HEK293 (cell line): ENCODE measurements around the gene ZCCHC8.
A peak's percentile ranks its signal among the peaks of the same experiment; 100 is the strongest.

Experiments
- CTCF ChIA-PET: fragments of 350-600 bp; formaldehyde crosslinking; extraction: SDS; loops from one replicate; lab custom pipeline; 2021; ENCODE audit warnings: antibody characterized with exemption; lab: Yijun Ruan, JAX
- POLR2A ChIA-PET: fragments of 300-600 bp; formaldehyde crosslinking; extraction: SDS; loops from one replicate; lab custom pipeline; 2020; ENCODE audit warnings: antibody characterized with exemption, inconsistent platforms; lab: Yijun Ruan, JAX
- H3K27ac ChIP-seq: fragments of 200-500 bp; sonication (Bioruptor generic); 2 replicates; pipeline ENCODE4 v1.5.1; 2014; ENCODE audit warnings: low read depth, low read length, control low read depth, inconsistent platforms; ENCODE audit errors: extremely low read depth
- H3K36me3 ChIP-seq, 2 experiments: fragments of 200-500 bp in 1 of 2; sonication (Bioruptor generic) in 1 of 2; 1 replicate in 1 of 2; 2 replicates in 1 of 2; pipeline ENCODE4 v1.5.1; 2014 to 2017; ENCODE audit warnings: inconsistent platforms in 2 of 2, low read length in 2 of 2; ENCODE audit not compliant: control insufficient read depth in 2 of 2, insufficient read depth in 1 of 2
- H3K4me1 ChIP-seq: fragments of 200-500 bp; sonication (Bioruptor generic); 2 replicates; pipeline ENCODE4 v1.5.1; 2014; ENCODE audit warnings: mild to moderate bottlenecking, low read length, inconsistent platforms; ENCODE audit not compliant: control insufficient read depth, insufficient read depth
- H3K4me3 ChIP-seq: 2 replicates; pipeline ENCODE4 v1.5.1; 2011; ENCODE audit warnings: low read depth, mild to moderate bottlenecking, control low read depth, low read length, moderate library complexity
- H3K9me3 ChIP-seq: fragments of 200-500 bp; sonication (Bioruptor generic); 2 replicates; pipeline ENCODE4 v1.5.1; 2014; ENCODE audit warnings: low read depth, low read length, inconsistent platforms; ENCODE audit not compliant: control insufficient read depth, insufficient read depth
- PRDM1 ChIP-seq: fragments of 450-650 bp; formaldehyde crosslinking; IDR thresholded peaks from 2 replicates; pipeline ENCODE4; 2016; ENCODE audit warnings: missing biosample characterization, missing genetic modification characterization
- SALL2 ChIP-seq: fragments of 450-650 bp; formaldehyde crosslinking; IDR thresholded peaks from 2 replicates; pipeline ENCODE4 v1.5.0; 2017; ENCODE audit warnings: missing biosample characterization, mild to moderate bottlenecking, missing genetic modification characterization, borderline replicate concordance
- SETDB1 ChIP-seq: IDR thresholded peaks from one replicate; pipeline ENCODE4 v1.6.1; 2017; ENCODE audit warnings: mild to moderate bottlenecking, low read length, moderate library complexity, mixed read lengths; ENCODE audit not compliant: insufficient read length
- TRIM28 ChIP-seq: IDR thresholded peaks from 2 replicates; pipeline ENCODE4 v1.6.1; 2011; ENCODE audit warnings: low read length, control low read depth, borderline replicate concordance
- ZNF175 ChIP-seq: fragments of 450-650 bp; formaldehyde crosslinking; IDR thresholded peaks from 2 replicates; pipeline ENCODE4 v1.5.1; 2016; ENCODE audit warnings: missing biosample characterization, missing genetic modification characterization
- ZNF416 ChIP-seq: fragments of 450-650 bp; formaldehyde crosslinking; IDR thresholded peaks from 2 replicates; pipeline ENCODE4 v1.5.1; 2016; ENCODE audit warnings: missing biosample characterization, missing genetic modification characterization
- ZNF654 ChIP-seq: fragments of 450-650 bp; formaldehyde crosslinking; IDR thresholded peaks from 2 replicates; pipeline ENCODE4 v1.5.1; 2016; ENCODE audit warnings: low read depth, missing biosample characterization, missing genetic modification characterization
- ZNF677 ChIP-seq: fragments of 450-650 bp; IDR thresholded peaks from 2 replicates; pipeline ENCODE4 v1.5.0; 2018; ENCODE audit warnings: missing biosample characterization, mild to moderate bottlenecking, missing genetic modification characterization, moderate library complexity
- ZNF843 ChIP-seq: fragments of 450-650 bp; formaldehyde crosslinking; IDR thresholded peaks from 2 replicates; pipeline ENCODE4 v1.5.1; 2016; ENCODE audit warnings: missing biosample characterization, missing genetic modification characterization
- ZSCAN30 ChIP-seq: fragments of 450-650 bp; IDR thresholded peaks from 2 replicates; pipeline ENCODE4 v1.5.1; 2018; ENCODE audit warnings: missing biosample characterization, mild to moderate bottlenecking, missing genetic modification characterization, moderate library complexity
- TF ChIP-seq, protein P1 (sequence below): fragments of 450-650 bp; formaldehyde crosslinking; IDR thresholded peaks from 2 replicates; pipeline ENCODE4 v1.5.1; 2016; ENCODE audit warnings: missing biosample characterization, missing genetic modification characterization
- TF ChIP-seq, protein P2 (sequence below): fragments of 450-650 bp; IDR thresholded peaks from 2 replicates; pipeline ENCODE4 v1.5.1; 2018; ENCODE audit warnings: missing biosample characterization, missing genetic modification characterization
- TF ChIP-seq, protein P3 (sequence below): fragments of 450-650 bp; formaldehyde crosslinking; IDR thresholded peaks from 2 replicates; pipeline ENCODE4 v1.5.1; 2017; ENCODE audit warnings: missing biosample characterization, missing genetic modification characterization

Gene ZCCHC8

DNA sequence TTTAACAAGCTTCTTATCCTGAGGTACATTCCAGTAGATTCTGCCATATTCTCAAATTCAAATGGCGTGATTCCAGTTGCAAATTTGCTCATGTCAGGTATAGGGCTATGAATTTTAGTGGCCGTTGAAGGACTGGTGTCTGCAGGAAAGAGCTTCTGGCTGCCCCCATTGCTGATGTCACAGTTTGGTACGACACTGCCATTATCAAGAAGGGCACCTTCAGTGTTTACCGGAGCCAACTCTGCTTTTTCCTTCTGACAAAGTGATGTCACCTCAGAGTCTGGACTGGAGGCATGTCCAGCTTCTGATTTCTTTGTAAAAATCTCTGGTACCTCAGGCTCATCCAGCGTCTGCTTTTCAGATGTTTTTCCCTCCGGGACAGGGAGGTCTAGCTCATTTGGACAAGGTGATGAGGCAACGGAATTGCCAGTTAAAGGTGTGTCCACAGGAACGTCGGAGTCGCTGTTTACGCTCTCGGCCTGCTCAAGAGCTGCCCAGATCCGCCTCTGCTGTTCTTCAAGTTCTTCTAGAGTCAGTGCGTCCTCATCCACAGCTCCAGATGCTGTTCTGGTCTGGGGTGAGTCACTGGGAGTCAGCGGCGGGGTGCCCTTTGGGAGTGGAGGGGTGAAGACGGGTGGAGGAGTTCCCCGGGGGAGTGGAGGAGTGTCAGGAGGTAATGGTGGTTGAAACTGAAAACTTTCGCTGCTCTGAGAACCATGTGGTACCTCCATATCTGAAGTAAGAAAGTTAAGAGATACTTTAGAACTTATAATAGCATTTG is 27.0 kb downstream of the ZCCHC8 start:
- ChIA-PET CTCF (interaction anchor here (0.7 to 7.6 kb wide), 7 partner anchors 9 to 137 kb away, joined by 3 to 156 read pairs (median 4); no protein-coding TSS in a partner anchor), POLR2A (interaction anchor here (0.5 to 1.3 kb wide), 2 partner anchors 24 to 73 kb away, joined by 3 to 7 read pairs; no protein-coding TSS in a partner anchor)
- TF ChIP-seq, protein P1, sequence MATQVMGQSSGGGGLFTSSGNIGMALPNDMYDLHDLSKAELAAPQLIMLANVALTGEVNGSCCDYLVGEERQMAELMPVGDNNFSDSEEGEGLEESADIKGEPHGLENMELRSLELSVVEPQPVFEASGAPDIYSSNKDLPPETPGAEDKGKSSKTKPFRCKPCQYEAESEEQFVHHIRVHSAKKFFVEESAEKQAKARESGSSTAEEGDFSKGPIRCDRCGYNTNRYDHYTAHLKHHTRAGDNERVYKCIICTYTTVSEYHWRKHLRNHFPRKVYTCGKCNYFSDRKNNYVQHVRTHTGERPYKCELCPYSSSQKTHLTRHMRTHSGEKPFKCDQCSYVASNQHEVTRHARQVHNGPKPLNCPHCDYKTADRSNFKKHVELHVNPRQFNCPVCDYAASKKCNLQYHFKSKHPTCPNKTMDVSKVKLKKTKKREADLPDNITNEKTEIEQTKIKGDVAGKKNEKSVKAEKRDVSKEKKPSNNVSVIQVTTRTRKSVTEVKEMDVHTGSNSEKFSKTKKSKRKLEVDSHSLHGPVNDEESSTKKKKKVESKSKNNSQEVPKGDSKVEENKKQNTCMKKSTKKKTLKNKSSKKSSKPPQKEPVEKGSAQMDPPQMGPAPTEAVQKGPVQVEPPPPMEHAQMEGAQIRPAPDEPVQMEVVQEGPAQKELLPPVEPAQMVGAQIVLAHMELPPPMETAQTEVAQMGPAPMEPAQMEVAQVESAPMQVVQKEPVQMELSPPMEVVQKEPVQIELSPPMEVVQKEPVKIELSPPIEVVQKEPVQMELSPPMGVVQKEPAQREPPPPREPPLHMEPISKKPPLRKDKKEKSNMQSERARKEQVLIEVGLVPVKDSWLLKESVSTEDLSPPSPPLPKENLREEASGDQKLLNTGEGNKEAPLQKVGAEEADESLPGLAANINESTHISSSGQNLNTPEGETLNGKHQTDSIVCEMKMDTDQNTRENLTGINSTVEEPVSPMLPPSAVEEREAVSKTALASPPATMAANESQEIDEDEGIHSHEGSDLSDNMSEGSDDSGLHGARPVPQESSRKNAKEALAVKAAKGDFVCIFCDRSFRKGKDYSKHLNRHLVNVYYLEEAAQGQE, result no peak
- TF ChIP-seq ZNF416 (tag by site-specific recombination) (no peak), ZSCAN30 (tag by site-specific recombination) (no peak)
- TF ChIP-seq, all 188 proteins: peak for 0
- Histone ChIP-seq H3K36me3 (peaks cover 54 to 63% of the 10 kb centered on the region in 2 experiments), H3K9me3 (no peaks in the 10 kb centered on the region), H3K4me1 (0 out of 2 replicates have a peak, but pooled peaks cover 3% of the 10 kb centered on the region), H3K27ac (no peak overlapping the region), H3K4me3 (no peak overlapping the region)

DNA sequence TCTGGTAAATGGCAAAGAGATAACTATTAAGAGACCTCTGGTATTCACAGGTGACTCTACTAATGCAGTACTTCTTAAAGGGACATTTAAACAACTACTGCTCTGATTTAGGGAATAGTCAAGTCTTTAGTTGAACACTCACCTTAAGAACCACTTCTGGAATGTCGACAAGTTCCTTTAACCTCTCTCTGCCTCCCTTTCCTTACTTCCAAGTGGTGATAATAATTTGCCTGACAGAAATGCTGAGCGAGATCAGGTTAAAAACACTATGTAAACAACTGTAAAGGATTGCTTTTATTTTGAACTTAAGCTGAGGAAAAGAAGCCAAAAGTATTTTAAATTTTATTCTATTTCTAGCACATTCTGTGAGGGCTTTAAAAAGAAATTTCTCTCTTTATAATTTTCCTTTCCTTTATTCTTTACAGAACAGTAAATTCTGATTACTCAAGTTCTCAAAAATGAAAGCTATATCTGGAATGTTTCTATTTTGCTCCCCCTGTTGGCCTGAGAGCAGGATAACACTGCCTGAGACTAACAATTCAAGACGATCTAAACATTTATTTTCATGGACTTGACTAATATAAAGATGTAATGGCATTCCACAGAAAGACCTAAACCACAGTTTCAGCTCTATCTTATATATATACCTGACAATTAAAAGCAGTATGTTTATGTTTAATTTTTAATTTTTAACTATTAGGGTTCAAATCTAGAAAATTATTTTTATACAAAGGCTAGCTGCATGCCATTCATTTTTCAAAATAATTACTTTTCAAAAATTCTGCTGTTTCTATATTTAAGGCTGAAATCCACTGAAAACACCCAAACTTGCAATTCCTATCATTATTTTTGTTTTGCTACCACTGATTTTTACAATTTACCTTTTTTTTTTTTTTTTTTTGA is 29.2 kb downstream of the ZCCHC8 start:
- H3K36me3 ChIP-seq, result peaks cover 40 to 45% of the 10 kb centered on the region in 2 experiments
- CTCF ChIA-PET, result interaction anchor here (0.6 to 7.6 kb wide), 33 partner anchors 8 to 383 kb away, joined by 3 to 156 read pairs (median 4); no protein-coding TSS in a partner anchor

More for the DNA sequence above, 29.2 kb downstream of the ZCCHC8 start:
- H3K4me1 ChIP-seq, result 0 out of 2 replicates have a peak, but pooled peaks cover 3% of the 10 kb centered on the region
- no peak for TF ChIP-seq SALL2 (tag by site-specific recombination)
- TF ChIP-seq, protein P2, sequence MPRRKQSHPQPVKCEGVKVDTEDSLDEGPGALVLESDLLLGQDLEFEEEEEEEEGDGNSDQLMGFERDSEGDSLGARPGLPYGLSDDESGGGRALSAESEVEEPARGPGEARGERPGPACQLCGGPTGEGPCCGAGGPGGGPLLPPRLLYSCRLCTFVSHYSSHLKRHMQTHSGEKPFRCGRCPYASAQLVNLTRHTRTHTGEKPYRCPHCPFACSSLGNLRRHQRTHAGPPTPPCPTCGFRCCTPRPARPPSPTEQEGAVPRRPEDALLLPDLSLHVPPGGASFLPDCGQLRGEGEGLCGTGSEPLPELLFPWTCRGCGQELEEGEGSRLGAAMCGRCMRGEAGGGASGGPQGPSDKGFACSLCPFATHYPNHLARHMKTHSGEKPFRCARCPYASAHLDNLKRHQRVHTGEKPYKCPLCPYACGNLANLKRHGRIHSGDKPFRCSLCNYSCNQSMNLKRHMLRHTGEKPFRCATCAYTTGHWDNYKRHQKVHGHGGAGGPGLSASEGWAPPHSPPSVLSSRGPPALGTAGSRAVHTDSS (tag by site-specific recombination), result no peak
- TF ChIP-seq, protein P3, sequence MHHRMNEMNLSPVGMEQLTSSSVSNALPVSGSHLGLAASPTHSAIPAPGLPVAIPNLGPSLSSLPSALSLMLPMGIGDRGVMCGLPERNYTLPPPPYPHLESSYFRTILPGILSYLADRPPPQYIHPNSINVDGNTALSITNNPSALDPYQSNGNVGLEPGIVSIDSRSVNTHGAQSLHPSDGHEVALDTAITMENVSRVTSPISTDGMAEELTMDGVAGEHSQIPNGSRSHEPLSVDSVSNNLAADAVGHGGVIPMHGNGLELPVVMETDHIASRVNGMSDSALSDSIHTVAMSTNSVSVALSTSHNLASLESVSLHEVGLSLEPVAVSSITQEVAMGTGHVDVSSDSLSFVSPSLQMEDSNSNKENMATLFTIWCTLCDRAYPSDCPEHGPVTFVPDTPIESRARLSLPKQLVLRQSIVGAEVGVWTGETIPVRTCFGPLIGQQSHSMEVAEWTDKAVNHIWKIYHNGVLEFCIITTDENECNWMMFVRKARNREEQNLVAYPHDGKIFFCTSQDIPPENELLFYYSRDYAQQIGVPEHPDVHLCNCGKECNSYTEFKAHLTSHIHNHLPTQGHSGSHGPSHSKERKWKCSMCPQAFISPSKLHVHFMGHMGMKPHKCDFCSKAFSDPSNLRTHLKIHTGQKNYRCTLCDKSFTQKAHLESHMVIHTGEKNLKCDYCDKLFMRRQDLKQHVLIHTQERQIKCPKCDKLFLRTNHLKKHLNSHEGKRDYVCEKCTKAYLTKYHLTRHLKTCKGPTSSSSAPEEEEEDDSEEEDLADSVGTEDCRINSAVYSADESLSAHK (tag by site-specific recombination), result no peak
- peak; percentile 56 for TF ChIP-seq ZNF654
- TF ChIP-seq, protein P1, result no peak
- TF ChIP-seq ZNF843 (tag by site-specific recombination), result no peak
- no peak for TF ChIP-seq ZNF175 (tag by site-specific recombination)
- no peak for TF ChIP-seq SETDB1
- TF ChIP-seq ZNF677 (tag by site-specific recombination), result no peak
- no peak for TF ChIP-seq TRIM28
- TF ChIP-seq PRDM1, result peak; percentile 68
- H3K27ac ChIP-seq, result no peak overlapping the region; the same call in 1 of the 2 replicates
- POLR2A ChIA-PET, result interaction anchor here (0.7 to 1.7 kb wide), 4 partner anchors 20 to 76 kb away, joined by 3 to 12 read pairs (median 4); partner anchors contain the start of gene ZCCHC8
- no peak overlapping the region for H3K4me3 ChIP-seq
- no peaks in the 10 kb centered on the region for H3K9me3 ChIP-seq
